Activated CD8-positive, alpha-beta memory T cell treated with anti-CD3 and anti-CD28 coated beads for 24 hours (primary cell): Measurements from ENCODE around the gene PFDN5.
A peak's percentile ranks its signal among the peaks of the same experiment; 100 is the strongest.

Experiments
- DNase-seq: peaks from one replicate; pipeline ENCODE4 v3.0.0-alpha.2; 2020

The PFDN5 gene

DNA sequence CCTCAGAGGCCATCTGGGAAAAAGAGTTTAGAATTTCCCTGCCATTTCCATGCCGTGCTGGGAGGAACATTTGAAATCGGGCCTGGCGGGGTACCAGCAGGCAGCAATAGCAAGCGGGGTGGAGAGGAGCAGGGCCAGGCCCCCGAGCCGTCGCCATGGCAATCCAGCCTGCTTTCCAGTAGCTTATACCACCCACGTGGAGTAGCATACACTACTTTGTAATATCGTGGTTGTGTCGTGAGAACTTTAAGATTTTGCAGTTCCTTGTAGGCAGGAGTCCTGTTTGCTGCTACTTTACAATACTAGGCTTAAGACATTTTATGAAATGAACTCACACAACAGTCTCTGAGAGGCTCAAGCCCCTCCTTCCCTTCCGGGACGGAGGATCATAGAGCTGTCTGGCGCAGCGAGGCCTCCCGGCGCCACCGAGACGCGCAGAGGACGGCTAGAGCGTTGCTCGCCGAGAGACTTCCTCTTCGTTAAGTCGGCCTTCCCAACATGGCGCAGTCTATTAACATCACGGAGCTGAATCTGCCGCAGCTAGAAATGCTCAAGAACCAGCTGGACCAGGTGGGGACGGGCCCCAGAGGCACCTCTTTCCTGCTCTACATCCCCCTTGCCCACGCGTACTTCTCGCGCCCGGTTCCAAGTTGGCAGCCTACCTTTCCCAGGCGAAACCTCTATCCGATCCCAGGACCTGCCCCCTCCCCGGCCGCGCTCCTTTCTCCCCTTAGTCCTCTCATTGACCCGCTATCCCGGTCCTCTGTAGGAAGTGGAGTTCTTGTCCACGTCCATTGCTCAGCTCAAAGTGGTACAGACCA is at the start of gene PFDN5:
Gene PFDN5 (plus strand): TSS at position 473 of the 821 bp plus-strand sequence. CDS start 26 bp downstream, at position 499.
- peak; percentile 89 for DNase-seq

DNA sequence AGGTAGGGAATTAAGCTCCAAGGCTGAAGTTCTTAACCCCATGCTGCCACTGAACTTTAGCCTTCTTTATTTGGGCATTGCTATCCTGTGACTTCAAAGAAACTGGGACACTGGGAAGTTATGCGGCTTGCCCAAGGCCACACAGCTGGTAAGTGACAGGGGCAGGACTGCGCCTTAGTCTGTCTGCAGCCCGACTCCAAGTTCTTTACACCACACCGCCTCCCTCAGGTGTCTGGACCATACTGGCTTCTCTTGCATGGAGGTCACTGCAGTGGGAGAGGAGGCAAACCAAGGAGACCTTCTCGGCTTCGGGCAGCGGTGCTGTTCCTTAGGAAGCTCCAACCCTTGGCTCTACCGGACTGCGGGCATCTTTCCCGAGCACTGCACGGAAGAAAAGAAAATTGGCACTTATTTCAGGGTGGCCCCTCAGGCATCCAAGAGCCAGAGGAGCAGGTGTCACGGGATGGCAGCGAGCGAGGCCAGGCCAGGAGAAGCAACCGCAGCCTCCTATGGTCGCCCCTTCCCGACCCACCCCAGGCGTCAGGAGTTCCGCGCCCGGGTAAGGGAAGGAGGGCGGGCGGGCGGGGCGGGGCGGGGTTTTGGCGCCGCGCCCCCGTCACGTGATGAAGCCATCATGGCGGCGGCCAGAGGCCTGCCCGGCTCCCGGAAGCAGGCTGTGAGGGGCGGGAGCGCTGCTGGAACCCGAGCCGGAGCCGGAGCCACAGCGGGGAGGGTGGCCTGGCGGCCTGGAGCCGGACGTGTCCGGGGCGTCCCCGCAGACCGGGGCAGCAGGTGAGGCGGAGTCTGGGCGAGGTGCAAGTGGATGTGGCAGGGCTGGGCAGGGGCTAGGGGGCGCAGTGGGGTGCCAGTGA is 43.6 kb upstream of the PFDN5 start:
- DNase-seq: peak; percentile 88

DNA sequence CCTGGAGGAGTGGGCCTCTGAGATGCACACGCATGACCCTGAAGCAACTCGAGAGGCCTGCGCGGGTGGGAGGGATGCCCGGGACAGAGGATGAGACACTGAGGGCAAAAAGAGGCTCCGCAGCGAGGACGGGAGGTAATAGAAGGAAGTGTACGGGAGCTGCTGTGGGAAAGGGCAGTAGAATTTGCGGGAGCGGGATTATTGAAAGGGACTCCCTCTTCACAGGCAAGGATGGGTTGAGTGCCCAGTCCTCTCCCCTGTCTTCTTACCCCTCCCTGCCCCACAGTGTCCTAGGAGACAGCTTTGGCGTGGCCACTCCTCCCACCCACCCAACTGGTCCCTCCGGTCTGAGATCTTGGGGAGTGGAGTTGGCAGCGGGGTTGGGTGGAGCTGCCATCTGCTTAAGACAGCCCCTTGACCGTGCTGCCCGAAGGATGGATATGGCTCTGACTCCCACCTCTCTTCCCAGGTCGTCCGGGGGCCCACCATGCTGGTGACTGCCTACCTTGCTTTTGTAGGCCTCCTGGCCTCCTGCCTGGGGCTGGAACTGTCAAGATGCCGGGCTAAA is 42.9 kb upstream of the PFDN5 start:
- no peak for DNase-seq

DNA sequence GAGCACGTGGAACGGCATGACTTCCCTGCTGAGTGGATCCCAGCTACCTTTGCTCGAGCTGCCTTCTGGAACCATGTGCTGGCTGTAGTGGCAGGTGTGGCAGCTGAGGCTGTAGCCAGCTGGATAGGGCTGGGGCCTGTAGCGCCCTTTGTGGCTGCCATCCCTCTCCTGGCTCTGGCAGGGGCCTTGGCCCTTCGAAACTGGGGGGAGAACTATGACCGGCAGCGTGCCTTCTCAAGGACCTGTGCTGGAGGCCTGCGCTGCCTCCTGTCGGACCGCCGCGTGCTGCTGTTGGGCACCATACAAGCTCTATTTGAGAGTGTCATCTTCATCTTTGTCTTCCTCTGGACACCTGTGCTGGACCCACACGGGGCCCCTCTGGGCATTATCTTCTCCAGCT is 42.0 kb upstream of the PFDN5 start:
- DNase-seq: no peak

DNA sequence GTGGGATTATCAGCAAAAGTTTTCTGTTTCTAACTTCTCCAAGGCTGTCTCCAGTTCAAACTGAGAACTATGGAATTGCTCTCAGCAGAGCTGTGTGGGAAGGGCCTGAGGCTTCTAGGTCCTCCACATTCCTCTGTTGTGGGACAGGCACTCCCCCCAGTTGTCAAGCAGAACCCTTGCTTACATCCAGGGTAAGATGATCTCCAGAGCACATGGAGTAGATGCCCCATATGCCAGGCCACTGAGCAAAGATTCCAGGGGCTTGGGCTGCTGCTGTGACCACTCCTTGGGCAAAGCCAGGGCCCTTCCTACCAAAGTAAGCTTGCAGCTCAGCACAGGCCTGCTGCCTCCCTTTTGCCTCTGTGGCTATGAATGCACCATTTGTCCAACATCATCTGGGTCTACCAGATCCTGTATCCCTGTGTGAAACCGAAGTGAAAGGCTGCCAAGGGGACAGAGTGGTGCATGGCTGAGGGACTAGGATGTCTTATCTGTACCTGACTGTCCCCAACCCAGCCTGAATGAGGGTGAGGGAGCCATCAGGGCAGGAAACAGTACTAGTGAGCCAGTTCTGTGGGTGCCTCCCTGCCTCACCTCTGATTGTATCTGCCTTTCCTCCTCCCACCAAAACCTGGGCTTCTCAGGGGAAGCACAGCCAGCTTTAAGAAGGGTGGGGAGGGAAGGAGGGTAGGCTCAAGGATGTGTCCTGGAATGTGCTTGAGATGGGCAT is 40.4 kb upstream of the PFDN5 start:
- DNase-seq: no peak

DNA sequence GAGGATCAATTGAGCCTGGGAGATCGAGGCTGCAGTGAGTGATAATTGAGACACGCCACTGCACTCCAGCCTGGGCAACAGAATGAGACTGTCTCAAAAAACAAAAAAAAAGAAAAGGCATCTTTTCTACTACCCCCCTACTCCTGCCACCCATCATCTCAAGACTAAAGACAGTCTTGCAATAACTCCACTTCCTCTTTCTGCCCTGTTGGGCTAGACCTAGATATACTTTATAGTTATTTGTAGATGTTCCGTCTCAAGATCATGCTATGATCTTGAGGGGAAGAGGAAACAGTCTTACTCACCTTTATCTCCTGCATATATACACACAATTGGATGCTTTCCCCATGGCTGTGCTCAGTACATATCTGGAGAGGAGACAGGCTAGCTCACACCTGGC is 39.3 kb upstream of the PFDN5 start:
- no peak for DNase-seq

DNA sequence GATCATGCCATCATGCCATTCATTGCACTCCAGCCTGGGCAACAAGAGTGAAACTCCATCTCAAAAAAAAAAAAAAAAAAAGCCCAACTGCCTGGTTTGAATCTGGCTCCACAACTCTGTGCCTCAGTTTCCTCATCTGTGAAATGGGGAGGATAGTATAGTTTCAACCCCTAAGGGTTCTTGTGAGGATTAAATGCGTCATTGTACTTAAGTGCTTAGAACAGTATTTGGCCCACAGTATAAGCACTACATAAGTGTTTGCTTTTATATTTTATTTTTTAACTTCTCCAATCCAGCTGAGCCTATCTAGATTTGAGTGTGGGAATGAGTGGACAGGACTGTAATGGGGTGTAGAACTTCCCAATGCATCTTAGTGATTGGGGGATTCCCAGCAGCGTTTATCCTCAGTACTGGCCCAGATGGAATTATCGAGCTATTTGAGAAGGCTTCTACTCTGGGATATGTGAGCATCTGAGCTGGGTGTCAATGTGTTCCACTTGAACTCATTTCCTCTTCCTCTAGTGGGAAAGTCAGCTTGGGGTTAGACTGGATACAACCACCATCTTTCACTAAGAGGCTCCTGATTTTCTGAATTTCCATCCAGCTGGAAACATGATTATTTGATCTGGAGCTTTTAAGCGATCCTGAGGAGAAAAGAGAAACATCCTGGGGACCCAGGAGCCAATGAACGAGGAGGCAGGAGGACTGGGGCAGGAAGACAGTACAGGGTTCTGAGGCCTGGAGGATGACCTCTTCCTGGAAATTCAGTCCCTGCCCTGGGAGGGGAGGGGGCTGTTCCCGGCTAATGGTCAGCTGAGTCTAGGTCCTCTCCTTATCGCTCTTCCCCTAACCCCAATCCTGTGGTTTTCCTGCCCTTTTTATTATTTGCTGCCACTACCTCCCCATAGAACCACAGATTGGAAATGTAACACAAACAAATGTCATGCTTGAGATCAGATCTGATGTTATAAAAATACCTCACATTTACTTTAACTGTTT is 36.5 kb upstream of the PFDN5 start:
- no peak for DNase-seq

DNA sequence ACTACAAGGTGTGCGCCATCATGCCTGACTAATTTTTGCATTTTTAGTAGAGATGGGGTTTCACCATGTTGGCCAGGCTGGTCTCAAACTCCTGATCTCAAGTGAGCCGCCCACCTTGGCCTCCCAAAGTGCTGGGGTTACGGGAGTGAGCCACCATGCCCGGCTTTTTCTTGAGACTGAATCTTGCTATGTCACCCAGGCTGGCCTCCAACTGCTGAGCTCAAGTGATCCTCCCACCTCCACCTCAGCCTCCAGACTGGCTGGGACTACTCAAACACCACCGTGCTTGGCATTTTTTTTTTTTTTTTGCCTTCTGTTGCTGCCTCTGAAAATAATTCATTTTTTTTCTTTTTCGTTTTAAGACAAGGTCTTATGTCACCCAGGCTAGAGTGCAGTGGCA is 35.5 kb upstream of the PFDN5 start:
- no peak for DNase-seq

DNA sequence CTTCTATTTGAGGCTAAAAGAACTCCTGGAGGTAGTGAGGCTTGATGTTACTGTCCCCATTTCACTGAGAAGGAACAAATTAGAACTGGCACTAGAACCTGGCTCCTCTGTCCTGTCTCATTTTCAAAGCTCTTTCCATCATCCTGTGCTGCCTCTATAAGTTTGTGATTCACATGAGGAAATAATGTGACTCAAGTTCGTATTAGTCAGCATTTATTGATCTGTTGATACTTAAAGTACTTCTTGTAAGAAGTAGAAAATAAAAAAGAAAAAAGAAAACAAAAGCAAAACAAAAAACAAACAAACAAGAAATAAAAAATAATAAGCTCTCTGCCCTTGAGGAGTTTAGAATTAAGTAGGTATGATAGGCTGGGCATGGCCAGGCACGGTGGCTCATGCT is 29.6 kb upstream of the PFDN5 start:
- no peak for DNase-seq

DNA sequence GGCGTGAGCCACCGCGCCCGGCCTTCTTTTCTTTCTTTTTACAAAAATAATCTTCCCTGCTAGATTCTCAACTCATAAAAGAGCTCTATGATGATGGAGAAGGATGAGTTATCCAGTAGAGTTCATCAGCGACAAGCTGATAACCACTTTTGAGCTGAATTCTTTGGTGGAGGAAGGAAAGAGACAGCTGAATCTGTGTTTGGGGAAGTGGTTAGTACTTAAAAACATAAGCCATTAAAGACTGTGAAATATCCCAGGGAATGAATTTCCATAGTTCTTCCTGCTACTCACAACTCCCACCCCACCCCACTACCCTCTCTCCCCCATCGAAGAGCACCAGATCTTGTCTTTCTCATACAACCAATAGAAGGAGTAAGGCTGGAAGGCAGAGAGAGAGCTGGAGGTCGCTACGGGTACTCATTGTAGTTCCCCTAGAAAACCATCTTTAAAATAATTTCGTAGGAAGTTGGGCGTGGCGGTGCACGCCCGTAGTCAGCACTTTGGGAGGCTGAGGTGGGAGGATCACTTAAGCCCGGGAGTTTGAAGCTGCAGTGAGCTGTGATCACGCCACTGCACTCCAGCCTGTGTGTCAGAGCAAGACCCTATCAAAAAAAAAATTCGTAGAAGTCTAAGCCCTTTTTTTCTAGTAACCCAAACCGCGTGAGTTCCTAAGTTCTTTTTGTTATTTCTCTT is 27.9 kb upstream of the PFDN5 start:
- peak; percentile 68 for DNase-seq

DNA sequence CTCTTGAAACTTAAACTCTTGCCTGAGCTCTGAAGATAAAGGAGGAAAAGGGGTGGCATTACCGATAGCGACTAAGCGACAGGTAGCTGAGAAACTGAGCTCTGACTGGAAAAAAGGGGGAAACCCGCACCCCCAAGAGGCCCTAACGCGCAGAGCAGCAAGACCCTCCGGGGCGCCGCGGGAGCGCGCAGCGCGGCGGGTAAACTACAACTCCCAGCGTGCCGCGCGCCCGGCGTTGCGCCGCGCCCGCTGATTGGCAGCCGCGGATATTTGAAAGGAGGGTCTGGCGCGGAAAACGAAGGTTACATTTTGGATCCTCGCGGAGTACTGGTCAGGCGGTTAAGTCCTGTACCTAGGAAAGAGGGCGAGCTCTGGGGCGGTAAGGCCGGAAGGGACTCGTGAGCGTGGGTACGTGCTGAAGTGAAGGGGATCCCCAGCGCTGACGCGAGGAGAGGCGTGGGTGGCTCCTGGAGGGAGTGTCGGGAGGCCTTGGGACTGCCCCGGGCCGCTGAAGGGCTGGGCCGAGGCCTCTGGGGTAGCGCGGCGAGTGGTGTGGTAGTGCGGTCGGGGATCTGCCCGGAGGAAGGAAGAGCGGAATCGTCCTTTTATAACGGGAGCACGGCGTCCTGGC is 27.2 kb upstream of the PFDN5 start, which contains the start of gene ESPL1:
Gene ESPL1 (plus strand): TSS at position 301 of the 631 bp plus-strand sequence. CDS start 468 bp downstream, outside the sequence.
- peak; percentile 93 for DNase-seq

DNA sequence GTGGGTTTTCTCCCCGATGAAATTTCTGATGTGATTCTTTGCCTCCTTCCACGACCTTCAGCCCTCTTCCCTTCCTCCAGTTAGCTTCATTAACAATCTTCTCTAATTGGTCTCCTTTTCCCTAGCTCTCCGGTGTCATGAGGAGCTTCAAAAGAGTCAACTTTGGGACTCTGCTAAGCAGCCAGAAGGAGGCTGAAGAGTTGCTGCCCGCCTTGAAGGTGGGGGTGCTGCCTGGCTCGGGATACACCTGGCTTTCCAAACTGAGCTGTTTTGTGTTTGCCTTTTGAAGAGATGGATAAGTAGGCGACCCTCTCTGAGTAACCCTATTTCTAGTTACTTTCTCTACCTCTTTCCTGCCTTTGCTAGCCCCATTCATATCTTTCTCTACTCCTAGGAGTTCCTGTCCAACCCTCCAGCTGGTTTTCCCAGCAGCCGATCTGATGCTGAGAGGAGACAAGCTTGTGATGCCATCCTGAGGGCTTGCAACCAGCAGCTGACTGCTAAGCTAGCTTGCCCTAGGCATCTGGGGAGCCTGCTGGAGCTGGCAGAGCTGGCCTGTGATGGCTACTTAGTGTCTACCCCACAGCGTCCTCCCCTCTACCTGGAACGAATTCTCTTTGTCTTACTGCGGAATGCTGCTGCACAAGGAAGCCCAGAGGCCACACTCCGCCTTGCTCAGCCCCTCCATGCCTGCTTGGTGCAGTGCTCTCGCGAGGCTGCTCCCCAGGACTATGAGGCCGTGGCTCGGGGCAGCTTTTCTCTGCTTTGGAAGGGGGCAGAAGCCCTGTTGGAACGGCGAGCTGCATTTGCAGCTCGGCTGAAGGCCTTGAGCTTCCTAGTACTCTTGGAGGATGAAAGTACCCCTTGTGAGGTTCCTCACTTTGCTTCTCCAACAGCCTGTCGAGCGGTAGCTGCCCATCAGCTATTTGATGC is 26.4 kb upstream of the PFDN5 start:
- DNase-seq: no peak

DNA sequence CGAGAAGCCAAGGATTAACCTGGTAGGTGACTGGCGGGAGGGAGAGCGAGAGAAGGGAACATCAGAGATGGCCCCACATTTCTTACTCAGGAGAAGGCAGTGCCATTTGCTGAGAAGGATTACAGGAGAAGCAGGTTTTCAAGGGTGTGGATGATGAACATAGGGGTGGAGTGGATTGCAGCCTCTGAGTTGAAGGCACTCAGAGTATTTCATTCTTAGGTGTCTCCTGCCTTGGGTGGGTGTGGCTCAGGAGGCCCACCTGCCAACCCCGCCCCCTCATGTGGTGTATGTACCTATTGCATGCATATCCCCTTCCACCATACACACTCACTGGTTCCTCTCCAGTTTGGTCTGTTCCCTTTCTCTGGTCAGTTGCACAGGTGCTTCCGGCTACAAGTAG is 20.9 kb upstream of the PFDN5 start:
- DNase-seq: no peak

DNA sequence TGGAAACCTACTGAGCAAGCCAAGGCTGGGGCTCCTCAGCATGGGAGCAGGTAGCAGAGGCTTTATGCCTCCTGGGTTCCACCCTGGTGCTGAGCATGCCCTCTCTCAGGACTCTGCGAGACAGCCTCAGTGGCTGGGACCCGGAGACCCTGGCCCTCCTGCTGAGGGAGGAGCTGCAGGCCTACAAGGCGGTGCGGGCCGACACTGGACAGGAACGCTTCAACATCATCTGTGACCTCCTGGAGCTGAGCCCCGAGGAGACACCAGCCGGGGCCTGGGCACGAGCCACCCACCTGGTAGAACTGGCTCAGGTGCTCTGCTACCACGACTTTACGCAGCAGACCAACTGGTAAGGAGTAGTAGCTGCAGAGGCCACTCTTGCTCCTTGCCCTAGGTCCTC is 18.8 kb upstream of the PFDN5 start:
- DNase-seq: no peak

DNA sequence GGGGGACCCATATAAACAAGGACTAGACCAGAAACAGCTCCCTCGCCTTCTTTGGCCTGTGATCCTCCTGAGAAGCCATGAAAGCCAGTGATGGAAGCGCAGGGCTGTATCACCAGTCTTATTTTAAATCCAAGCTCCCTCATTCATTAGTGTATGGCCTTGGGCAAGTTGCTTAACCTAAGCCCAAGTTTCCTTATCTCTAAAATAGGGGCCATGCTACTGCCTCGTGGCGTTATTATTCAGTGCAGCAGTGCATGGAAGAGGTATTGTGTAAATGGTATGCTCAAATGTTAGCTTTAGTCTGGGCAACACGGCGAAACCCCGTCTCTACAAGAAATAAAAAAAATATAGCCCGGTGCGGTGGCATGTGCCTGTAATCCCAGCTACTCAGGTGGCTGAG is 17.4 kb upstream of the PFDN5 start:
- DNase-seq: no peak

DNA sequence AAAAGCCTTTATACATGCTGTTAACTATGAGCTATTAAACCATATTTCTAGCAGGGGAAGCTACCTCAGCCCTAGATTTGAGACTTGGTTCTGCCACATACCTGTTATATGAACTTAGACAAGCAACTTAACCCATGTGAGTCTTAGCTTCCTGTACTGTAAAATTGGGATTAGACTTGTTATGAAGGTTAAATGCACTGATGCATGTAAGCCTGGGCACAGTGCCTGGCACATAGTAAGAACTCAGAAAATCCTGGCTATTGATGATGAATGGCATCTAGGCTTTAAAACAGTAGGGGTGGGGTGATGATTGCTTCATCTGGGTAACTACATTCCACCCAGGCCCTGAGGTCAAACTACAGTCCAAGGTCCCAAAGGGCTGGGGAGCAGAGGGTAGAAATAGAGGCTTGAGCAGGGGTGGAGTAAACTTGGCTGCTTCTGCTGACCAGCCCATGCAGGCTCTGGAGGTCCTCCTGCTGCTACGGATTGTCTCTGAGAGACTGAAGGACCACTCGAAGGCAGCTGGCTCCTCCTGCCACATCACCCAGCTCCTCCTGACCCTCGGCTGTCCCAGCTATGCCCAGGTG is 16.0 kb upstream of the PFDN5 start:
- no peak for DNase-seq

DNA sequence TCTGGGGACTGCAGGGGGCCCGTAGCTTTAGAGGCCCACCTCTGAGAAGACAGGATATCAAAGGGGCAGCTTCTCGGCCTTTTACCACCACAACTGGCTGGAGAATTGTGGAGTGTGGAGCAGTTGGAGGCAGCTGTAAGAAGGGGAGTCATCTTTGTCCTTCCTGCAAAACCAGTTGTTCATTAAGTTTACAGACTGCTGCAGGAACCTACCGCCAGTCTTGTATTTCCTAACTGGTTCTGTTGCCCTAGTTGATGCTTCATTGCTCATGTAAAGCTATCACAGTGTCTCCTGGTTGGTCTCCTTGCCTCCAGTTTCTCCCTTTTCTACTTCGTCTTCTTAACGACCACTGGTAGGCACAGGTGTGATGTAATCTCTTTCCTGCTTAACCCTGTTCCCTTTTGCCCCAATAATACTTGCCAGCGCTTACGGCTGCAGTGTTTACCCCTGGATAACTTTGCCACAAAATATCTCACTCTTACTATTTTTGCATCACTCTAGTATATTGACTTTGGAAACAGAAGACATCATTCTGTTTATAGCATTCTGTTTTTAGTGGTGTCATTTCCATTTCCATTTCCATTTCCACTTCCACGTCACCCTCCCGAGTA is 15.3 kb upstream of the PFDN5 start:
- DNase-seq: no peak

DNA sequence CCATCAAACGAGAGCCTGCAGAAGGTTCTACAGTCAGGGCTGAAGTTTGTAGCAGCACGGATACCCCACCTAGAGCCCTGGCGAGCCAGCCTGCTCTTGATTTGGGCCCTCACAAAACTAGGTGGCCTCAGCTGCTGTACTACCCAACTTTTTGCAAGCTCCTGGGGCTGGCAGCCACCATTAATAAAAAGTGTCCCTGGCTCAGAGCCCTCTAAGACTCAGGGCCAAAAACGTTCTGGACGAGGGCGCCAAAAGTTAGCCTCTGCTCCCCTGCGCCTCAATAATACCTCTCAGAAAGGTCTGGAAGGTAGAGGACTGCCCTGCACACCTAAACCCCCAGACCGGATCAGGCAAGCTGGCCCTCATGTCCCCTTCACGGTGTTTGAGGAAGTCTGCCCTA is 8.9 kb upstream of the PFDN5 start:
- DNase-seq: no peak
